Stimulated activated CD8-positive, alpha-beta memory T cell treated with anti-CD3 and anti-CD28 coated beads, Interleukin-15, amount 100 ng/mL, for 48 hours (primary cell): Measurements from ENCODE around the gene SCG2.

Source experiments
- DNase-seq, 2 donors: peaks; one replicate each; pipeline ENCODE4 v3.0.0-alpha.2; 2020; ENCODE audit warnings: low read depth in 2 of 2

Gene SCG2

DNA sequence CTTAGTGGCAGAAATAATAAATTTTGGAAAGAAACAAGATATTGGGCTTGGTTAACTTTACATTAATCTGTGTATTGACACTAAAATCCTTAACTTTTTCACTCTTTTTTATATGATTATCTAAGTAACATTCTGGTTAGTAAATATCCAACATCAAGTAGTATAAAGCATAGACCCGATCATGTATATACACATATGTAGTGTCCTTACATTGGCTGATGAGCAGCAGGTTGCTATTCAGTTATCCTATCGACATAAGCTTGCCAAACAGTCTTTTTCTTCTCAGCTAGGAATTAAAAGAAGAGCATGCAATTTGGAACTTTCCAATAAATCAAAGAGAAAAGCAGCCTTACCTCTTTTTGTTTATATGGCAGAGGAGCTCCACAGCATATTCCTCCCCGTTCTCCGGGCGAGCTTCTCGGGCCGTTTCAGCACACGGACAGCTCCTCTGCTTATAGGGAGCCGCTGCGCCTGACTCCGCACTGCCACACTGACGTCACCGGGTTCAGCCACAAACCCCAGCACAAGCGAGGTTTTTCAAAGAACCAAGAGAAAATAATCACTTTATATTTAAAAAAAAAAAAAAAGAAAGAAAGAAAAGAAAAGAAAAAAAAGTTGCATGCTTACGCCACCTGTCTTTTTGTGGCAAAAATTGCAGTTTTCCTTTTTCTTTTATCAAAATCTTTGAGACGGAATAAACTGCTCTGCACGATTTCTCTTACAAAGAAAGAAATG, at the start of gene SCG2:
TSS of gene SCG2 (minus strand) at position 430 of the 735 bp plus-strand sequence. CDS start 3,079 bp downstream, outside the sequence.
- DNase-seq, result peak; percentile 11 to 15

DNA sequence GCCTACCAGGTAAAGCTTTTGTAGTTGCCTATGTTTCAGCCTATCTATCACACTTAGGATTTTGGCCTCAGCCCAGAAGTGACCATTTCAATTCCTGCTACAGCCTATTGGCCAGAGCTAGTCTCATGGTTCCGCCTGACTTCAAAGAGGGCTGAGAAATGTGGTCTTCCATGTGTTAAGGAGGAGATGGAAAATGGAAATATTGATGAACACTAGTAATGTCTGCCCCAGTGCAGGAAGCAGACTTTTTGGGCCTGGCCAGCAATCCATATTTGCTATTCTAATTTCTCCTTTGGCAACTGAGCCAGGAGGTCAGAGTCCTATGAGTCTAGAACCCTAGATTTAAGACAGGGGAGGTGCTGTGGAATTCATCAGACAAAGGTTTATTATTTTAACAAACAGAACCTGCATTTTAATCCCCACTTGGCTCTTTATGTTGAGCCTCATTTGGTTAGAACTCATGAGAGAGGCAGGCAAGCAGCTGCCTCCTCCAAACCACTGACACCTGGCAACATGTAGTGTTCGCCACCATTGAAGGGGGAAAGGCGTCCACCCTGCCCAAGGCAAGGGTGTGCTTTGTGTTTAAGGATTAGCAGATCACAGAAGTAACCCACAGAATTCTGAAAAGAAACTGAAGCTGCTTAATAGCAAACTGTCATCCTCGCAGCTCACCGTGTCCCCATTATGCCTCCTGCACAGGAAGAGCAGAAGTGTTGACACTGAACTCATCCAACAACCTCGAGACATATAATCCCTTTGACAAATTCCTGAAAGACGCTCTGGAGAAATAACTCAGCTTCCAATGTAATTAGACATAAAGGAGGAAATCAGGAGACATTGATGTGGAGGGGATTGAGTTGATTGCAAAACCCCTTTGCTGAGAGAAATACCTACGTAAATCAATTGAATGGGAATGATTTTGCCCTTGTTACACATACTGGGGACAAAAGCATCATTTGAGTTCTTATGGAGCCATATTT, 47.7 kb upstream of the SCG2 start:
- no peak for DNase-seq

DNA sequence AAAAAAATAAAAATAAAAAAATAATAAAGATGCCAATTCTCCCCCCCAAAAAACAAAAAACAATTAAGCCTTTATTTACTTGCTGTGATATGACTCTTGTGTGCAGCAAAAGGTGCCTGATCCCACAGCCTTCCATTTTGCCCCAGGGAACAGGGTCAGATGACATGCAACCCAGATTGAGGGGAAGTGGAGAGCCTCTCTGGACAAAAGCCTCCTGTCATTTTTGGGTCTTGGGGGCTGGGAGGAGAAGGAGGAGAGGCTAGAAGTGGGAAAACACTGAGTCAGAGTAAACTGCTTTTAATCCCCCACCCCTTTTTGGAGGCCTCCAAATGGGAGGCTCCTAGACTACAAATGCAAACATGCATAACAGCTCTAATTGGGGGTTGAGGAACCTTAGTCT, 46.6 kb upstream of the SCG2 start:
- DNase-seq, result no peak

- no peak for DNase-seq
Observed at GRCh38 chr2:223647258-223647952, 45.2 kb upstream of the SCG2 start.

DNA sequence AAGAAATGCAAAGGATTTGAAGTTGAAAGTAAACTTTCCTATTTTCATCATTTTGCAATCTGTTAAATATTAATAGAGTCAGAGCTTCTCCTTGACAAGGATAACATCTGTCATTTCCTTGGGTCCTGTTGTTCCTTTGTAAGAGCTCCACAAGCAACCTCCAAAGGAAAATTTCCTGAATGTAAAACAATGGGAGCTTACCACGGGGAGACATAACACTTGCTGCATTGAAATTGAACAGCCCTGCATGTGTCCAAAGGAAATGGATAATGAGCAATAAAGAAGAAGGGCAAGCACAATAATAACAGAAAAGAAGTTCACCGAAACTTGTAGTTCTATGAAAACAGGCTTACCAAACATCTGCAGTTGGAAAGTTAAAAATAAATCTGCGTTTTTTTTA, 42.0 kb upstream of the SCG2 start:
- DNase-seq, result no peak

DNA sequence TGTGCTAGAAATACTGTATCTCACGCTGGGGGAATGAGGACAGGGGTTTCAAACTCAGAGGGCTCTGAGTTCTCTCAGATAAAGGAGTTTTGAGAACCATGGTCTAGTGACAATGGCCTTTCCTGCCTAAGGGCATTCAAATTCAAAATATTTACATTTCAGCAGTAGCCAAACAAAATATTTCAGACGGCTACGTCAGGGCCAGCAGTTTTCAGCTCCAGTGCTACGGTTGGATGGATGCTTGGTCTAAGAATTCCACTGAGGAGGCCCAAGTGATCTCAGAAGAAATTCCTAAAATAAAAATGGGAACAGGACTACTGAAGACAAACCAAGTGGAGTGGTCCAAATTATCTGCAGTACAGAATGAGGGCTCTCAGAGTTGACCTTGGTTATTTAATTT, 41.1 kb upstream of the SCG2 start:
- DNase-seq, result no peak

DNA sequence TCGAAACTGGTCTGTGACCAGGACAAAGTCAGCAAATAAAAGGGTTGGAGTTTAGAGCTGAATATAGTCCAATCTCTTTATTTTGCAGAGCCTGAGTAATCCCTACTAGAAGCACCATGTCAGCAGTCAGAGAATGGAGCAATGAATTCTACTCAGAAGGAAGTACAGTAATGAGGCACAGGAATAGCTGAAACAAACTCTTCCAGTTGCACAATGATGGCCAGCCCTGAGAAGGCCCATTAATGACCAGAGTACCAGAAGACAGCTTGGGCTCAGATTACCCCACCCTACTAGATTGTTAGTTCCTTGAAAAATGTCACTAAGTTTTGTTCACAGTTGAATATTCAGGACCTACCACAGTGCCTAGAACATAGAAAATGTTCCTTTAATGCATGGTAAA, 40.3 kb upstream of the SCG2 start:
- DNase-seq, result no peak

DNA sequence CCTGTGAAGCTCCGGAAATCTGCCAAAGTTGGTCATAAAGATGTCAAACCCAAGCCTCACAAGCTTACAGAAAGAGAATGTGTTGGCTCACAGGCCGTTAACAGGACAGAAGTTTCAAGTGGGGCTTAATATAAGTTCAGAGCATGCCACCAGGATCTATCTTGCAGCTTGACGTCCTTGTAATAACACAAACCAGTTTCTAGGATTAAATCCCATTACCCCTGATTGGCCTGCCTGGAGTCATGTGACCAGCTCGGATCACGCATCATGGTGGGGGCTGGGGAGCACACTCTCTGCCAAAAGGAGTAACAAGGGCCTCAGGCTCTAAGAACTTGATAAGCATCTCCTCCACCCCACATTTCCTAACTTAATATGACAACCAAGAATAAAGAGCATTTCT, 38.9 kb upstream of the SCG2 start:
- DNase-seq, result no peak

DNA sequence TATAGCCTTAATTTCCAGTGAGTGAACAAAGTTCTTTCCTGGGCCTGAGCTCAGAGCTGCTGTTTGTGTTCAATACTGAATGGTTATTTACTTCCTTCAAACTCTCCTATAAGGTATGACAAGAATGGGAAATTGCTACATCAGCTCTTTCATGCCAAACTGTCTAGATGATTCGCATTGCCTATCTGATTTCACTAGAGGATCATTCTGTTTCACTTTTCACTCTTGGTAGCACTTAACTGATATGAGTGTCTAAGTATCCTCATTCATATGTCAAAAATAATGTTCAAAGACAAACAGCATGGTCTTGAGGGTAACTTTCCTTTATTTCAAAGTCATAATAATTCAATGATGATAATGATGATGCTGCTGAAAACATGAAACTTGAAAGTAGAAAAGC, 32.9 kb upstream of the SCG2 start:
- DNase-seq, result no peak

DNA sequence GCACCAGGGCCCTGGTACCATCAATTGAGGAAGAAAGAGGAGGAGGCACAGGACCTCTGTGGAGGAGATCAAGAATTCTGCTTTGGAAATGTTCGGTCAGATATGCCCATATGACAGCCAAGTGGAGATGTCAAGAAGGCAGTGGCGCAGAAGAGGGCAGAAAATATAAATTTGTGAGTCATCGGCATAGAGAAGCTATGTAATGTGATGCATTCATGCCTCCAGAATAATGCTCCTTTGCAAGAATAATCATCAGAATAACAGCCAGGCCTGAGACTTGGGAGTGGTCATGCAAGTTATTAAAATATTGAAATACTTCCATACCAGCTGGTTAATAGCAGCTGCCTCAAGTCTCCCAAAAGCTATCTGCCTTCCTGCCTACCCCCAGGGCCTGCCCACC, 32.1 kb upstream of the SCG2 start:
- DNase-seq, result no peak

DNA sequence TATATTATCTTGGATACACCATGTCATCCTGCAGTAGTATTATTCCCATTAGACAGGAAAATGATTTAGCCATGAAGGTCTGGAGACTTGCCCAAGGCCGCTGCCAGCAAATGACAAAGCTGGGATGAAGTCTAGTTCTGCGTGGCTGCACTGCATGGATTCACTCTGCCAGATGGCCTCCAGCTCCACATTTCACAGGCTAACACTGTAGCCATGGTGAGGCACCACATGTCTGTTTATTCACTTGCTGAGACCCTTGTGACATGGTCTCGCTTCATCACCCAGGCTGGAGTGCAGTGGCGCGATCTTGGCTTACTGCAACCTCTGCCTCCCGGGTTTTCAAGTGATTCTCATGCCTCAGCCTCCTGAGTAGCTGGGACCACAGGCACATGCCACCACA, 31.5 kb upstream of the SCG2 start:
- no peak for DNase-seq

DNA sequence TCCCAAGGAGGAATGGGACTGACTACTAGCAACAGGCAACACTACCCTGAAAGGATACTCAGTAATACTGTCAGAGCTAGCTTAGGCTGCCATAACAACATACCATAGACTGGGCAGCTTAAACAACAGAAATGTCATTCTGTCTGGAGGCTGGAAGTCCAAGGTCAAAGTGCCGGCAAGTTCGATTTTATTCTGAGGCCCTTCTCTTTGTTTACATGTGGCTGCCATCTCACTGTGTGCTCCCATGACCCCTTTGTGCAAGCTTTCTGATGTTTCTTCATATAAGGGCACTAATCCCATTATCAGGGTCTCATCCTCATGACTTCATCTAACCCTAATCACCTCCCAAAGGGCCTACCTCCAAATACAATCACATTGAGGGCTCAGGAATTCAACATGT, 30.7 kb upstream of the SCG2 start:
- DNase-seq, result no peak

- DNase-seq, result no peak
Observed at GRCh38 chr2:223626716-223627115, 24.6 kb upstream of the SCG2 start.

DNA sequence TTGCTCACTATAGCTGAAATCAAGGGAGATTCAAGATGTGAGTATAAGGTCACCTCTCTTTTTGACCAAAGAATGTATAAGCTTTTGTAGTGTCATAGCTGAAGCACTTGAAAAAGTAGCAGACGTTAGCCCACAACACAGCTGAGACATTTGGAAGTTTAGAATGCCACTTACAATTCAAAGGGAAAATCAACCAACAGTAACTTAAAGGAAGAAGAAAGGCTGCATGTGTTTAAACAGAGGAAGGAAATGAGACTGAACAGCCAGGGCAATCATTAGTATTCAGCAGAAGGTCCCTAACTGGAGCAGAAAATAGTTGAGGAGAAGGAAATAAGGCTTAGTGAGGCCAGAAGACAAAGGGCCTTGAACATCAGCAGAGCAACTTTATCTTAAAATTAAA, 23.5 kb upstream of the SCG2 start:
- DNase-seq, result no peak

DNA sequence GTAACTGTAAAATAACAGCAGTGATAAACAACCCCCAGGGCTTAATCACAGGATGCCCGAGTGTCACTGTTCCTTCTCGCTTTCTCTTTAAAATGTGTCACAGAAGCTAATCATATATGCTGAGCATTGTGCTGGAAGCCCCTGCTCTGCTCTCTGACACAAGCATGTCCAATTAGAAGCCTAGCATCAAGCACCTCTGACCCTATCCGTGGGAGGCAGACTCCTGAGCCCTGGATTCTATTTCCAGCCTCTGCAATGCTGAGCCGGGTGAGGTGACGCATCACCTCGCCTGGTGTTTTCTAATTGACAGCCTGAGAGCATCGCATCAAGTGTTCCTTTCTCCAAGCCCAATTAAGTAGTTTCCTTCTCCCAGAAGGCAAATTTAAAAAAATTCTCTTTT, 19.7 kb upstream of the SCG2 start:
- no peak for DNase-seq

DNA sequence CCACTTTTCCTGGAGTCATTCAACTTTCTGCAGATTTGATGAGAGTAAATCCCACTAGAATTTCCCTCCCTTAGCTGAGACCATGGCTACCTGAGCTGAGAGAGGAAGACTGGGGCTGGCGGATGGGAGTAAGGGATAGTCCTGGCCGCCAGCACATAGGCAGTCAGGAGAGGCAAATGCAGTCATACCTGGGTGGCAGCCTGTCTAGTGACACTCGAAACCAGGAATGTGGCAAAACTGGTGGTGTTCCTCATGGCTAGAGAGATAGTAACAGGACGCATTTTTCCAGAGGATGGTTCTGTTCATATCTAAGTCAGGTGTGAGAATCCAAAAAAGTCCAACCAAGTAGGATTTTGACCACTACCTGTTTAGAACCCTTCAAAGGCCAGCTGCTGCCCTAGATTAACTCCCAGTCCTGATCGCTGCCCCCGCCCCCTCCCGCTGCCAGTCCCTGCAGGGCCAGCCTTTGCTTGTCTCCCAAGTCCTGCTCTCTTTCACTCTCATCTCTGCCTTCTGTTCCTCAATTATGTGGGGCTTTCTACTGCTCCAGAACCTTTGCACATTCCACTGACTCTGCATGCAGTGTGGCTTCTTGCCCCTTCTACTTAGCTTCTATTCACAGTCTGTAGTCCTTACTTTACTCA, 17.4 kb upstream of the SCG2 start:
- no peak for DNase-seq

GRCh38 chr2:223618172-223619035, 16.2 kb upstream of the SCG2 start:
- DNase-seq, result no peak

DNA sequence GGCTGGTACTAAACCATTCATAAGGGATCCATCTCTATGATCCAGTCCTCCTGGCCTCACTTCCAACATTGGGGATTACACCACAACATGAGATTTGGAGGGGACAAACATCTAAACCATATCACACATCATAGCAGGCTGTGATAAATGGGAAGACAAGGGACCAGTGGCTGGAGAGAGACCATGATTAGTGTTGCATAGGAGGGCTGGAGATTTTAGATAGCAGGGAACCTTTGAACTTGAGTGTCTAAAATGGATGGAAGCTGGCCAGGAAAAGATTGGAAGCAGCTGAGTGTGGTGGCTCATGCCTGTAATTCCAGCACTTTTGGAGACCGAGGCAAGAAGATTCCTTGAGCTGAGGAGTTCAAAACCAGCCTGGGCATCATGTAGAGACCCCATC, 12.4 kb upstream of the SCG2 start:
- no peak for DNase-seq

- no peak for DNase-seq
Observed at GRCh38 chr2:223613017-223613950, 11.1 kb upstream of the SCG2 start.

GRCh38 chr2:223612501-223612900, 10.3 kb upstream of the SCG2 start:
- DNase-seq, result no peak
